Transverse colon (tissue), 4 donors: ENCODE data around the gene LY86.

Source experiments
- POLR2A ChIP-seq: fragments of 450-650 bp; IDR thresholded peaks from one replicate; pipeline ENCODE4 v1.6.1; 2016; ENCODE audit warnings: antibody characterized with exemption, mild to moderate bottlenecking, moderate library complexity
- POLR2AphosphoS5 ChIP-seq, 3 donors: sonication (generic); formaldehyde crosslinking; IDR thresholded peaks; one replicate each; pipeline ENCODE4 v1.6.1; 2016; ENCODE audit warnings: antibody characterized with exemption in 3 of 3
- TF ChIP-seq, protein P1 (sequence below), 5 experiments: fragments of 200-600 bp in 3 of 5; fragments of 450-650 bp in 2 of 5; sonication (generic) in 3 of 5; IDR thresholded peaks; 1 replicate in 2 of 5; 2 replicates in 3 of 5; pipeline ENCODE4 v1.5.1; 2016 to 2017; ENCODE audit warnings: antibody characterized with exemption in 5 of 5, inconsistent platforms in 3 of 5, mild to moderate bottlenecking in 2 of 5, moderate library complexity in 1 of 5

DNA sequence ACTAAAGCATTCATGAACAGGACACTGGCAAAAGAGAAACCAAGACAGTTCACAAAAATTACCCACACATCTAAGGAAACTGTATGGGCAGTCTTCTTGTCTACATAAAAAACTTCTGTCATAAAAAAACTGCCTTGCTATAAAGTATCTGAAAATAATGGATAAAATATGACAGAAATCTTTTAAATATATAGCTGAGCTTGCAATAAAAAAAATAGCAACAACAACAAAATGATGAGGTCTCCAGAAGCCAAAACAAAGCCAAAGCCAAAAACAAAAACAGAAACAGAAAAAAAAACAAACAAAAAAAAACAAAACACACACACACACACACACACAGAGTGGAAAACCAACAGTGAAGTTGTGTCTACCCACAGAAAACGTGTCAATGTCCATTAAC is 14.8 kb downstream of the LY86 start:
- TF ChIP-seq, protein P1, sequence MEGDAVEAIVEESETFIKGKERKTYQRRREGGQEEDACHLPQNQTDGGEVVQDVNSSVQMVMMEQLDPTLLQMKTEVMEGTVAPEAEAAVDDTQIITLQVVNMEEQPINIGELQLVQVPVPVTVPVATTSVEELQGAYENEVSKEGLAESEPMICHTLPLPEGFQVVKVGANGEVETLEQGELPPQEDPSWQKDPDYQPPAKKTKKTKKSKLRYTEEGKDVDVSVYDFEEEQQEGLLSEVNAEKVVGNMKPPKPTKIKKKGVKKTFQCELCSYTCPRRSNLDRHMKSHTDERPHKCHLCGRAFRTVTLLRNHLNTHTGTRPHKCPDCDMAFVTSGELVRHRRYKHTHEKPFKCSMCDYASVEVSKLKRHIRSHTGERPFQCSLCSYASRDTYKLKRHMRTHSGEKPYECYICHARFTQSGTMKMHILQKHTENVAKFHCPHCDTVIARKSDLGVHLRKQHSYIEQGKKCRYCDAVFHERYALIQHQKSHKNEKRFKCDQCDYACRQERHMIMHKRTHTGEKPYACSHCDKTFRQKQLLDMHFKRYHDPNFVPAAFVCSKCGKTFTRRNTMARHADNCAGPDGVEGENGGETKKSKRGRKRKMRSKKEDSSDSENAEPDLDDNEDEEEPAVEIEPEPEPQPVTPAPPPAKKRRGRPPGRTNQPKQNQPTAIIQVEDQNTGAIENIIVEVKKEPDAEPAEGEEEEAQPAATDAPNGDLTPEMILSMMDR (IDR thresholded peaks at IDR 0.05): no peak
- TF ChIP-seq POLR2A (no peak), POLR2AphosphoS5 (IDR thresholded peaks at IDR 0.05) (no peak)
